Measurements from ENCODE around the gene ATP13A2.

Gene ATP13A2

DNA sequence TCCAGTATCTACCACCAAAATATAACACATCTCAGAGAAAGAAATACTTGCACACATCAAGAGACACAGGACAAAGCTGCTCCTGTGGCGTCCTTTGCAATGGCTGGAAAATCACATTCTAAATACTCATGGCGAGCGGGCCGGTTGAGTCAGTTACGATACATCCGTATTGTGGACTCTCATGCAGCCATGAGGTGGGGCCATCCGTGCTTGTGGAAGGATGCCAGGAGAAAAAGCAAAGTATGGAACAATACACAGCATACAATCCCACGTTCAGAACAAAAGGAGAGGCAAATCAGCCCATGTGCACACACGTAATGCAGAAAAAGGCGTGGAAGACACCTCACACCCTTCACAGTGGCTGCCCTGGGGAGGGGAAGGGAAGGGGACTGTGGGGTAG lies 13.1 kb downstream of the ATP13A2 start:
- no peak for DNase-seq (ENCODE audit: low read depth)
- no peak overlapping the region for H3K4me3 ChIP-seq (ENCODE audit: control insufficient read depth, low read depth, low read length)
- TF ChIP-seq, protein P1, sequence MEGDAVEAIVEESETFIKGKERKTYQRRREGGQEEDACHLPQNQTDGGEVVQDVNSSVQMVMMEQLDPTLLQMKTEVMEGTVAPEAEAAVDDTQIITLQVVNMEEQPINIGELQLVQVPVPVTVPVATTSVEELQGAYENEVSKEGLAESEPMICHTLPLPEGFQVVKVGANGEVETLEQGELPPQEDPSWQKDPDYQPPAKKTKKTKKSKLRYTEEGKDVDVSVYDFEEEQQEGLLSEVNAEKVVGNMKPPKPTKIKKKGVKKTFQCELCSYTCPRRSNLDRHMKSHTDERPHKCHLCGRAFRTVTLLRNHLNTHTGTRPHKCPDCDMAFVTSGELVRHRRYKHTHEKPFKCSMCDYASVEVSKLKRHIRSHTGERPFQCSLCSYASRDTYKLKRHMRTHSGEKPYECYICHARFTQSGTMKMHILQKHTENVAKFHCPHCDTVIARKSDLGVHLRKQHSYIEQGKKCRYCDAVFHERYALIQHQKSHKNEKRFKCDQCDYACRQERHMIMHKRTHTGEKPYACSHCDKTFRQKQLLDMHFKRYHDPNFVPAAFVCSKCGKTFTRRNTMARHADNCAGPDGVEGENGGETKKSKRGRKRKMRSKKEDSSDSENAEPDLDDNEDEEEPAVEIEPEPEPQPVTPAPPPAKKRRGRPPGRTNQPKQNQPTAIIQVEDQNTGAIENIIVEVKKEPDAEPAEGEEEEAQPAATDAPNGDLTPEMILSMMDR (IDR thresholded peaks at IDR 0.05; ENCODE audit: control insufficient read depth, insufficient read depth, low read depth, low read length, missing control alignments) = no peak

DNA sequence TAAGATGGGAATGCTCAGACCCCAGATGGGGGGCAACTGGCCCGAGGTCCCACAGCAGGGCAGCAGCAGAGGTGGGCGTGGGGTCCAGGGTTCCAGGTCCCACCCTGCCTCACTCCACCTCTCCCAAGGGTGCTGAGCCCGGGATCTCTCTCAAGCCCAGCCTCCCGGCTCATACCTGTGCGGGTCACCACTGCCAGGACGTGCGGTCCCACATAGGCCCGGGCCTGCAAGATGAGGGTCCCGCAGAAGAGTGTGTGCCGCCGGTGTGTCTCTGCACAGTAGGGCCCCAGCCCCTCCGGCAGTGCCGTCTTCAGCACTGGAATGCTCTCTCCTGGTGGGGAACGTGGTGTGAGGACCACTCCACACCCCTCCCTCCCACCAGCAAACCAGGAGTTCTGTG lies 14.9 kb downstream of the ATP13A2 start:
- no peak overlapping the region for H3K4me3 ChIP-seq (ENCODE audit: control insufficient read depth, low read depth, low read length)
- TF ChIP-seq, protein P1 (IDR thresholded peaks at IDR 0.05; ENCODE audit: control insufficient read depth, insufficient read depth, low read depth, low read length, missing control alignments) = no peak
- DNase-seq (ENCODE audit: low read depth) = no peak

DNA sequence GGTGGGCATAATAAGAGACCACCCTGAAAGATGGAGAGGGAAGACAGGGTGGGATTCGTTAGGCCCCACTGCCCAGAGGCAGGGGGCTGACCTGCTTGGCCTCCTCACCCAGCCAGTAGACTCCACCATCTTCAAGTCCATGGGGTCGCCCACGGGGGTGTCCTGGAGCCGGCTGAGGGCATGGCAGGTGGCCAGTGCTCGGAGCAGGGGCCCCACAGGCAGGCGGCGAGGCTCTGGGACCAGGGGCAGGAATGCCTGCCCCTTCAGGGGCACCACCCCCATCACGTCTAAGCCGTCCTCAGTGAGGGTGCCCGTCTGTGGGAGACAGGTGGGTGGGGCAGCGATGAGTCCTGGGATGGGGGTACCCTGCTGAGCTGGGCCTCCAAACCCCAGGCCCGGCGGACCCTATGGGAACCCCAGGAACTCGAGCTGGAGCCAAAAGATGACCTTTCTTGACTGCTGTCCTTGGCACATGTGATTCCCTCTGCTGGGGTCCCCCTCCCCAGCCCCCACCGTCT lies 18.1 kb downstream of the ATP13A2 start:
- TF ChIP-seq, protein P1 (IDR thresholded peaks at IDR 0.05; ENCODE audit: control insufficient read depth, insufficient read depth, low read depth, low read length, missing control alignments) = no peak

DNA sequence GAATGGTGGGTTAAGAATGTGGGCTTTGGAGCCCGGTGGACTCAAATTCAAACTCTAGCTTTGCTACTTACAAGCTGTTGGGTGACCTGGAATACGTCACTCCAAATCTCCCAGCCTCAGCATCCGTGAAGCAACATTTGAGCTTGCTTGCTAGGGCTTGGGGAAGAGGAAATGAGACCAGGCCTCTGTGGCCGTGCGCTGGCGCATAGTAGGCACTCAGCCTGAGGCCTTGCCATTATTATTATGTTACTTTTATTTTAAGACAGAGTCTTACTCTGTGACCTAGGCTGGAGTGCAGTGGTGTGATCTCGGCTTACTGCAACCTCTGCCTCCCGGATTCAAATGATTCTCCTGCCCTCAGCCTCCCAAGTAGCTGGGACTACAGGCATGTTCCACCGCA lies 19.1 kb downstream of the ATP13A2 start:
- TF ChIP-seq, protein P1 (IDR thresholded peaks at IDR 0.05; ENCODE audit: control insufficient read depth, insufficient read depth, low read depth, low read length, missing control alignments) = no peak
- DNase-seq (ENCODE audit: low read depth) = no peak
- no peak overlapping the region for H3K4me3 ChIP-seq (ENCODE audit: control insufficient read depth, low read depth, low read length)

More for the DNA sequence above, 18.1 kb downstream of the ATP13A2 start:
- no peak for DNase-seq (ENCODE audit: low read depth)
- no peak overlapping the region for H3K4me3 ChIP-seq (ENCODE audit: control insufficient read depth, low read depth, low read length)

DNA sequence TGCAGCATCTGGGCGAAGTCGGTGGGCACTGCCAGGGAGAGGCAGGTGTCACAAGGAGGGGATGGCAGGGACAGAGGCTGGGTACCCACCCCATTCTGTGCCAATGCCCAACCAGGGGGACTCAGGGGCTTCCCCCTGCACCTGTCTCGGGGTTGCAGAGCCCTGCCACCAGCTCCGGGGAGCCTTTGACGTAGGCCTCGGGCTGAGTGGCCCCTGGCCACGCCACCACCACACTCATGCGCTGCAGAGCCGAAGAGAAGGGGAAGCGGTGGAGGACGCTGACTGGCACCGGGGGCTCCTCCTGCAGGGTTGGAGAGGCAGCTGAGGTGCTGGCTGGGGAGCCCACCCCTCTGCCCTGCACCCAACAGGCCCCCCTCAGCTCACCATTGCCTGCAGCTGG lies 19.6 kb downstream of the ATP13A2 start:
- no peak for DNase-seq (ENCODE audit: low read depth)
- TF ChIP-seq, protein P1 (IDR thresholded peaks at IDR 0.05; ENCODE audit: control insufficient read depth, insufficient read depth, low read depth, low read length, missing control alignments) = no peak
- H3K4me3 ChIP-seq (ENCODE audit: control insufficient read depth, low read depth, low read length) = no peak overlapping the region

DNA sequence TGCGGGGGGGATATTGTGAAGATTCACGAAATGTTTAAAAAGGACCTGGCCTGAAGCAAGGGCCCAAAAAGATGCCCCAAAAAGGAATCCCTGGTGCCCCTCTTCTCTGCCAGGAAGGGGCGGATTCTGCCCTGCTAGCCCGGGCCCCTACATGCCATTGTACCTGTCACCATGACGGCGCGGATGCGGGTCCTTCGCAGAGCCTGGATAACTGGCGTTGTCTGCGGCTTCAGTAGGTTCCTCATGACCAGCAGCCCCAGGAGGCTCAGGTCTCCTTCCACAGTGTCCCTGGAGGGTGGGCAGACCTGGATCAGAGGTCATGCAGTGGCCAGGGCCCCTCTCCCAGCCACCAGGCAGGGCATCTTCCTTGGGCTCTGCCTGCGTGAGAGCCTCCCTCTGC lies 20.2 kb downstream of the ATP13A2 start:
- H3K4me3 ChIP-seq (ENCODE audit: control insufficient read depth, low read depth, low read length) = no peak overlapping the region
- no peak for DNase-seq (ENCODE audit: low read depth)
- TF ChIP-seq, protein P1 (IDR thresholded peaks at IDR 0.05; ENCODE audit: control insufficient read depth, insufficient read depth, low read depth, low read length, missing control alignments) = no peak
